ENCODE results near the gene CELF1.

DNA sequence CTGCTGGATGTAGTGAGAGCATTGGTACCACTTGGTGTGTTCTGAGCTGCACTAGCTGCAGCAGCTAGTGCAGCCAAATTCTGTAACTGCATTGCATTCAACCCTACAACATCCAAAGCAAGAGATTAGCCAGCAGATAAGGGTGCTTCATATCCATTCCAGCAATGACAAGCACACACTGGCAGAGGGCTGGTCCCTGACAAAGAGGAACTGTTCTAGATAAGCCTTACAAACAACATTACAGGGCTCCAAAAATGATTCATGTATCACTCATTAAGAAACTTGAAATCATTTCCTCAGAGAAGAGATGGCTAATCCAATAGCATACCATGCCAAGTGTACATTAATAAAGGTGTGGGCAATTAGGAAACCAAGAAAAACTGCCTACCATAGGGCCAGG lies 75.6 kb downstream of the CELF1 start:
- TF ChIP-seq CTCF (conservative IDR thresholded peaks at IDR 0.05 in 1 of 2, IDR thresholded peaks at IDR 0.05 in 1 of 2; ENCODE audit: low read depth in 1 of 2, low read length in 2 of 2) (no peak), EZH2 (IDR thresholded peaks at IDR 0.05; ENCODE audit: low read length, missing control alignments) (no peak)

Data from fibroblast of lung (primary cell).